GM21717 (cell line): ENCODE measurements around the gene TGFB2.
A peak's percentile ranks its signal among the peaks of the same experiment; 100 is the strongest.

Experiments used
- ATAC-seq: cut with Tn5 transposase; IDR thresholded peaks from one replicate; pipeline ENCODE4 v1.9.1; 2021; ENCODE audit warnings: mild to moderate bottlenecking, moderate library complexity; ENCODE audit not compliant: unreplicated experiment

TGFB2 gene

DNA sequence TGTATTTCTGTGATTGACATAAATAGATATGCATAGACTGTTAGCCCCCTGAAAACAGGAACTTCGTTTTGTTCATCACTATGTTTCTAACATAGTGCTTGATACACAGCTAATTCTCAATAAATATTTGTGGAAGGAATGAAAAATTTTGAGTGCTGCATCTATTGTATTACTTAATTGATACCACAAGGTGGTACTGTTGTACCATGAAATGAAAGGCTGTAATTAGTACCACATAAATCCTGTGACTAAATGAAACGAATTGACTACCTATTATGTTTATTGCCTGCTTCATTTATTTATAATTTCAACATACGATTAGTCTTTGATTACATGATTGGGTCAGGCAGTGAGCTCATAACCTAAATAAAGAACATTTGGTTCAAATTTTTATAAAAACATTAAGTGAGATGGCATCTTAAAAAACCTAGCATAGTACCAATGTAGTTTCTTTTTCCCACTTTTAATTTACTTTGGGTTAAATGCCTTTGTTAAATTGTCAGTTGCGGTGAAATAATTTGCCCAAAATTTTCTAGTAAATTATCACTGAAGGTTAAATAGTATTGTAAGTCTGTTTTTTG, 15.0 kb upstream of the TGFB2 start:
- no peak for ATAC-seq

GRCh38 chr1:218332416-218332815, 12.7 kb upstream of the TGFB2 start:
- no peak for ATAC-seq

DNA sequence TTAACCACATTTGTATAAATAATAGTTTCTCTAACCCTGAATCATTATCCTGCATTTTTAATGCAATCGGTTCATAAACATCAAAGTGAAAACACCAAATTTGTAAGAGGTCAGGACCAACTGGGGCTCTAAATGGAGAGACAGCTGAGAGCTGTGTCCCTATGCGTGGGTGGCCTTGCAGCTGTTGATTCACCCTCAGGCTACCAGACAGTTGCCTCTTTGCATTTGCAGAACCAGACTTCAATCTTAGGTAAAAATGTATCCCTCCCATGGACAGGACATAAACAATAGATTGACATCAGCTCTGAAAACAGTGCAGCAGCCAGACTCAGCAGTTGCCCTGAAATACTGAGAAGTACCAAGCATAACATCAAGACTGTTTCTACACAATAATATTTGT, 8.8 kb upstream of the TGFB2 start:
- ATAC-seq, result peak; percentile 54

- ATAC-seq, result peak; percentile 56
Observed at GRCh38 chr1:218339267-218339831, 5.8 kb upstream of the TGFB2 start.

DNA sequence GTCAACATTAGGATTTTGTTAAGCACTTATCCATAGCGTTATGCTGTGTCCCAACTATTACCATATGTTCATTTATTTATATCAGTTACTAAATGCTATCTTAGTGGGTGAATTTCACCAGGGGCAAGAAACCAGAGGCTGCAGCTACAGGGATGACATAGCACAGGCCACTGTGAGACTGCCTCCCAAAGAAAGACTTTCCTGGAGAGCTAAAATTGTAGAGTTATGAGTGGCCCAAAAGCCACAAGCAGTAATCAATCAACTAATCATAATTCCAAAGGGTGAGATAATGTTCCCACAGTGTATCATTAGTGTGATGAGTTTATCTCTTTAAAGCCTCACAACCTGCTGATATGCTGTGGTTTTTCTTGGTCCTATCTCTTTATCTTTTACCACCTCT, 3.8 kb upstream of the TGFB2 start:
- no peak for ATAC-seq

- ATAC-seq, result no peak
Observed at GRCh38 chr1:218342091-218342490, 3.0 kb upstream of the TGFB2 start.

DNA sequence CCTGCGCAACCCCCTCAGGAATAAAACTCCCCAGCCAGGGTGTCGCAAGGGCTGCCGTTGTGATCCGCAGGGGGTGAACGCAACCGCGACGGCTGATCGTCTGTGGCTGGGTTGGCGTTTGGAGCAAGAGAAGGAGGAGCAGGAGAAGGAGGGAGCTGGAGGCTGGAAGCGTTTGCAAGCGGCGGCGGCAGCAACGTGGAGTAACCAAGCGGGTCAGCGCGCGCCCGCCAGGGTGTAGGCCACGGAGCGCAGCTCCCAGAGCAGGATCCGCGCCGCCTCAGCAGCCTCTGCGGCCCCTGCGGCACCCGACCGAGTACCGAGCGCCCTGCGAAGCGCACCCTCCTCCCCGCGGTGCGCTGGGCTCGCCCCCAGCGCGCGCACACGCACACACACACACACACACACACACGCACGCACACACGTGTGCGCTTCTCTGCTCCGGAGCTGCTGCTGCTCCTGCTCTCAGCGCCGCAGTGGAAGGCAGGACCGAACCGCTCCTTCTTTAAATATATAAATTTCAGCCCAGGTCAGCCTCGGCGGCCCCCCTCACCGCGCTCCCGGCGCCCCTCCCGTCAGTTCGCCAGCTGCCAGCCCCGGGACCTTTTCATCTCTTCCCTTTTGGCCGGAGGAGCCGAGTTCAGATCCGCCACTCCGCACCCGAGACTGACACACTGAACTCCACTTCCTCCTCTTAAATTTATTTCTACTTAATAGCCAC, 696 bp downstream of the TGFB2 start:
- peak; percentile 59 for ATAC-seq

DNA sequence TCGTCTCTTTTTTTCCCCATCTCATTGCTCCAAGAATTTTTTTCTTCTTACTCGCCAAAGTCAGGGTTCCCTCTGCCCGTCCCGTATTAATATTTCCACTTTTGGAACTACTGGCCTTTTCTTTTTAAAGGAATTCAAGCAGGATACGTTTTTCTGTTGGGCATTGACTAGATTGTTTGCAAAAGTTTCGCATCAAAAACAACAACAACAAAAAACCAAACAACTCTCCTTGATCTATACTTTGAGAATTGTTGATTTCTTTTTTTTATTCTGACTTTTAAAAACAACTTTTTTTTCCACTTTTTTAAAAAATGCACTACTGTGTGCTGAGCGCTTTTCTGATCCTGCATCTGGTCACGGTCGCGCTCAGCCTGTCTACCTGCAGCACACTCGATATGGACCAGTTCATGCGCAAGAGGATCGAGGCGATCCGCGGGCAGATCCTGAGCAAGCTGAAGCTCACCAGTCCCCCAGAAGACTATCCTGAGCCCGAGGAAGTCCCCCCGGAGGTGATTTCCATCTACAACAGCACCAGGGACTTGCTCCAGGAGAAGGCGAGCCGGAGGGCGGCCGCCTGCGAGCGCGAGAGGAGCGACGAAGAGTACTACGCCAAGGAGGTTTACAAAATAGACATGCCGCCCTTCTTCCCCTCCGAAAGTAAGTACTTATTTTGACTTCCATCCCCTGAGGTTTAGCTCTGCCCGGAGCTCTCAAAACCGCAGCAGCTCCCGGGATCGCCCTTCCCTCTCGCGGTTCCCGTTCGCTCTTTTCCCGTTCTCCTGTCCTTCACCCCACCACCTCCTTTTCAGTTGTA, 1.5 kb downstream of the TGFB2 start:
- ATAC-seq, result no peak

GRCh38 chr1:218347336-218347722, 2.2 kb downstream of the TGFB2 start:
- no peak for ATAC-seq

DNA sequence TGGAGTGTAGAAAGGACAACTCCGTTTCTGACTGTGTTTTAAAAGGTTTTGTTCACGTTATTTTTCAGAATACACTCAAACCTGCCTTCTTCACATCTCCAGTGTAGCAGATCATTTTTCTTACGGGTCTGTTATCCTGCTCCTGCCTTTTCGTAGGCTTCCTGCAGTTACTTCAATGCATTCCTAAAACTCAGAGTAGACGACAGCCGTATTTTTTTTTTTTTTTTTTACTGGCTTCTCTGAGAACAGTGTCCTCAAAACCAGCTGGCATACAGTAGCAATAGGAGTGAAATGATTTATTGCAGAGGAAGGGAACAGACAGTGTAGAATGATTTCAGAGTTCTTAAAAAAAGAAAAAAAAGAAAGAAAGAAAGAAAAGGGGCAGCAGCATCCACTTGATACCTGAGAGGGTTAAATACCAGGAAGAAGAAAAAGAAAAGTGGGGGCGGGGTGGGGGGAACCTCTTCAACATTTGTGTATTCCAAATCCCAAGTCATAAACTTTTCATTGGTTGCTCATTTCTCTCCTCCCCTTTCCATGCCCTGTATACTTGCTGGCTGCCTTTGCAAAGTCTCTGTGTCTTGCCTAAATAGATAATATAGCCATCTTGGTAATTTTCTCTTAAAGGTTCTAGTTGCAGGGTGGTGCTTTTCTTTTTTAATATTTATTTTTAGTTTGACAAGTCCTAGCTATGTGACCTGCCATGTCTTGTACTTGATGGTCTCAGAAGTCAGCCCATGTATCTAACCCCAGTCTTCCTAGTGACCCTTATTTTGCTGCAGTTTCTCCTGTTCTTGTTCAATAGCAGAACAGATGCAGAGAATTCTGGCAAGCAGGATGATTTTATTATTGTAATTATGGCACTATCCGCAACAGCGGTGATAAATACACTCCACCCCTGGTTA, 2.8 kb downstream of the TGFB2 start:
- ATAC-seq, result no peak

- no peak for ATAC-seq
Observed at GRCh38 chr1:218348628-218349071, 3.5 kb downstream of the TGFB2 start.

GRCh38 chr1:218349348-218350034, 4.4 kb downstream of the TGFB2 start:
- ATAC-seq, result no peak

DNA sequence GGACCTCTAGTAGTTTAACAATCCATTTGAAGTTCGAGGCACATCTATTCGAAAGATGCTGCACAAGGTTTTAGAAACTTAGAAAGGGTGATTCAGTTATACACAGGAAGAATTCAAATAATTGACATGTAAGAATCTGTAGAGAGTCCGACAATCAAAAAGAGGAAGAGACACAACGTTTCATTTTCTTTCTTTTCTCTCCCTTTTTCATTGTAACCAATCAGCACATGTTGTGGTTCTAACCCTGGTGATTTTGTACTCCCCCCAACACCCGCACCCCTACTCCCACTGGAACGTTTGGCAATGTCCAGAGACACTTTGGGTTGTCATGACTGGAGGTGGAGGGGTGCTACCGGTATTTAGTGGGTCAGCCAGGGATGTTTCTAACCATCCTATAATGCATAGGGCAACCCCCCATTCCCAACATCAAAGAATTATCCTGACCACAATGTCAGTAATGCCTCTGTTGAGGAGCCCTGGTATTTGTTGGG, 4.9 kb downstream of the TGFB2 start:
- no peak for ATAC-seq

GRCh38 chr1:218350801-218351266, 5.7 kb downstream of the TGFB2 start:
- ATAC-seq, result no peak

DNA sequence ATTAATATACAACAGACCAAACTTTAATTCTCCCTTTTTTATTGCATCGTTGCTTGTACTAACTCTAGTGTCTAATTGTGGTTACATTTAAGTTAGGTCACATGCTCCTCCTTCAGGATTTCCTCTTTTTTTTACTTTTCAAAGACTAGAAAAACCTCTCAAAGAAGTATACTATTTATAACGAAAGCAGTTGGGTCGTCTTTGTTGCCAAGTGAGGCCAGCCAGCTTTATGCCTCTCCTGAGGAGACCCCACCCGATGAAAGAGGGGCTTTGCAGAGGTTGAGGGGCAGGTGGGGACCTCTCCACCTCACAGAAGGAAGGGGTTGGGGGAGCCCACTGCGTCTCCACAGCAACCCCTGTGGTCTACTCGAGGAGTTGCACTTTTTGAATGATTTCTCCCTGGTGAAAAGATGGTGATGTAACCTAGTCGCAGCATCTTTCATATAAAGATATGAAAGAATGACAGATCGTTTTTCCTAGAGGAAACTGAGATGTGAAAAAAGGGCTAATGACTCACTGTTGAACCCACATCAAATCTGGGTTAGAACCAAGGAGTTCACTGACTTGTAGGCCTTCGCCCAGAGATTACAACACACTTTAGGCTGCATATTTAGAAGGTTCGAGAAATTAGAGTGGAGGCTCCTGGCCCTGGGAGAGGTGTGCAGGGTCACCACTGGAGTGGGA, 6.4 kb downstream of the TGFB2 start:
- peak; percentile 71 for ATAC-seq

DNA sequence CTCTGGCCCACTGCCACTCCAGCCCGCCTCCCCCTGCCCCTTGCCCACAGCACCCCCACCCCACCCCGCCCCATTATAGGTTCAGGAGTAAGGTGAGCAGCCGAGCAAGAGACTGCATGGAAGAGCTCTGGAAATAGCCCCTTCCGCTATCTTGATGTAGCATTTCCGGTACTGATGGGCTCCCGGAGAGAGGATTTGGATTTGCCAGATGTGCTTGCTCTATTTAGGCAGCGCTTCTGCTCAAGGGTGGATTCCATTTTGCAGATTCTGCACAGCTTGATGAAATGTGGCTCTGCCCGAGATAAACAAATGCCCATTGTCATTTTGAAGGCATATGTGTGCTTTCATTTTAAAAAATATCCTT, 6.9 kb downstream of the TGFB2 start:
- no peak for ATAC-seq

GRCh38 chr1:218353656-218354055, 8.5 kb downstream of the TGFB2 start:
- ATAC-seq, result no peak

DNA sequence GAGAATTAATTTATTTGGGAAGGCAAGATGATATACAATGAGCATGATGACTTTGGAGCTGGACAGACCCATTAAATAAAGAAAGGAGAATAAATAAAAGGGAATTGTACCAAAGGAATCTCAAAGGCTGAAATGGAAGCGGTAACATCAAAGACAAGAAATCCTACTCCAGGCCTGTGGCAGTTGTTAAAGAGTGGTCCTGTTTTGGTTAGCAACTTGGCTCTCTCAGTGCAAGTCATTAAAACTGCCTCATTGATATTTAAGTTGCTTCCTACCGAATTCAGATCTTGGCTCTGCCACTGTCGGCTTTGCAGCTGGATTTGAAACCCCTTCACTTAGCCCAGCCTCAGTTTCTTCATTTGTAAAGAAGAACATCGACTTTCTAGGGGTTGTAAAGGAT, 10.1 kb downstream of the TGFB2 start:
- ATAC-seq, result no peak

GRCh38 chr1:218357211-218357892, 12.2 kb downstream of the TGFB2 start:
- no peak for ATAC-seq
